Thyroid gland (tissue), 4 donors: ENCODE measurements around the gene NHSL1. TPM values are rescaled to one million over a fixed set of nuclear protein-coding genes. Genes with fewer than 3 reads are reported as not detected.

Experiments used
- DNase-seq, 2 donors: peaks; one replicate each; pipeline ENCODE4 v3.0.0-alpha.2; 2019
- H3K27ac ChIP-seq, 3 donors: fragments of 200-600 bp; sonication (generic); 1 replicate in 2 of 3; 2 replicates in 1 of 3; pipeline ENCODE4 v1.5.1; 2016 to 2019; ENCODE audit warnings: mild to moderate bottlenecking in 1 of 3, moderate library complexity in 1 of 3
- H3K27me3 ChIP-seq: fragments of 200-600 bp; sonication (generic); one replicate; pipeline ENCODE4 v1.5.1; 2019
- H3K36me3 ChIP-seq, 2 donors: fragments of 200-600 bp; sonication (generic); one replicate each; pipeline ENCODE4 v1.5.1; 2016 to 2019
- H3K4me1 ChIP-seq, 2 donors: fragments of 200-600 bp; sonication (generic); one replicate each; pipeline ENCODE4 v1.5.1; 2017 to 2019
- H3K4me3 ChIP-seq, 3 donors: fragments of 200-600 bp; sonication (generic); replicated peaks in 1 of 3; 1 replicate in 2 of 3; 2 replicates in 1 of 3; pipeline ENCODE4 v1.5.1; 2016; ENCODE audit warnings: mild to moderate bottlenecking in 1 of 3
- H3K9me3 ChIP-seq: fragments of 200-600 bp; sonication (generic); one replicate; pipeline ENCODE4 v1.5.1; 2017
- CTCF ChIP-seq, 6 experiments: fragments of 200-600 bp in 3 of 6; fragments of 450-650 bp in 3 of 6; sonication (generic) in 3 of 6; IDR thresholded peaks; one replicate each; pipeline ENCODE4 v1.5.1; 2016 to 2019; ENCODE audit warnings: antibody characterized with exemption in 6 of 6, mild to moderate bottlenecking in 2 of 6, inconsistent platforms in 1 of 6, moderate library complexity in 1 of 6
- POLR2A ChIP-seq, 2 donors: fragments of 450-650 bp; IDR thresholded peaks; one replicate each; pipeline ENCODE4 v1.6.1; 2017; ENCODE audit warnings: antibody characterized with exemption in 2 of 2, mild to moderate bottlenecking in 2 of 2, moderate library complexity in 1 of 2
- WGBS, 2 donors: methylation state at CpG; one replicate each; pipeline ENCODE4 v1.1.5; 2017; 5-methylcytosine and 5-hydroxymethylcytosine counted together
- intact Hi-C: fragments of 100-400 bp; cut with DNase I; formaldehyde crosslinking; loops from one replicate; pipeline ENCODE4 v1.15.1; 2023
- total RNA-seq, 4 donors: library from RNA; depleted of rRNA; stranded (reverse); fragments of >200 nt; gene quantifications; one replicate each; pipeline ENCODE4 v1.2.3, GENCODE V29; 2016

The NHSL1 gene
- total RNA-seq, 4 donors from 2014 or later = 5.0 to 13.9 (median 8.6) TPM

DNA sequence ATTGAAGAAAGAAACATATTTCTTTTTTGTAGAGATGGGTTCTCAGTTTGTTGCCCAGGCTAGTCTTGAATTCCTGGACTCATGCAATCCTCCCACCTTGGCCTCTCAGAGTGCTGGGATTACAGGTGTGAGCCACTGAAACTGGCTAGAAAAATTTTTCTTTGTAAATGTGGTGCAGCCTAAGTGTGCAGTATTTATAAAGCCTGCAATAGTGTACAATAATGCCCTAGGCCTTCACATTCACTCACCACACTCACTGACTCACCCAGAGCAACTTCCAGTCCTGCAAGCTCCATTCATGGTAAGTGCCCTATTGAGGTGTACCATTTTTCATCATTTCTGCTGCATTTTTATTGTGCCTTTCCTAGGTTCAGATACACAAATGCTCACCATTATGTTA is 31.4 kb downstream of the NHSL1 start:
- Histone ChIP-seq H3K27ac (no peak overlapping the region), H3K4me1 (no peaks in the 10 kb centered on the region), H3K4me3 (no peak overlapping the region), H3K9me3 (no peaks in the 10 kb centered on the region), H3K27me3 (no peaks in the 10 kb centered on the region), H3K36me3 (no peaks in the 10 kb centered on the region)
- TF ChIP-seq POLR2A (IDR thresholded peaks at IDR 0.05) (no peak), CTCF (IDR thresholded peaks at IDR 0.05) (no peak)
- DNase-seq = no peak
- intact Hi-C loops = no loop called here

GRCh38 chr6:138465007-138465645 is 34.2 kb downstream of the NHSL1 start:
- TF ChIP-seq CTCF (IDR thresholded peaks at IDR 0.05) = no peak
- TF ChIP-seq POLR2A (IDR thresholded peaks at IDR 0.05) = no peak
- no peaks in the 10 kb centered on the region for H3K9me3 ChIP-seq
- WGBS, 2 donors = 70 to 77% methylated on average over 1 of the region's 1 CpG
- no peaks in the 10 kb centered on the region for H3K36me3 ChIP-seq
- H3K27ac ChIP-seq = no peak overlapping the region
- intact Hi-C loops = no loop called here
- no peak for DNase-seq
- no peak overlapping the region for H3K4me3 ChIP-seq
- no peaks in the 10 kb centered on the region for H3K27me3 ChIP-seq
- H3K4me1 ChIP-seq = no peaks in the 10 kb centered on the region

- TF ChIP-seq CTCF (IDR thresholded peaks at IDR 0.05) (no peak), POLR2A (IDR thresholded peaks at IDR 0.05) (no peak)
Observed at GRCh38 chr6:138464085-138464484, 35.2 kb downstream of the NHSL1 start.

GRCh38 chr6:138461647-138462046 is 37.6 kb downstream of the NHSL1 start:
- Histone ChIP-seq H3K9me3 (no peaks in the 10 kb centered on the region), H3K27me3 (no peaks in the 10 kb centered on the region), H3K4me3 (no peak overlapping the region), H3K36me3 (no peaks in the 10 kb centered on the region), H3K4me1 (no peaks in the 10 kb centered on the region), H3K27ac (no peak overlapping the region)
- intact Hi-C loops = no loop called here
- DNase-seq = no peak
- TF ChIP-seq CTCF (IDR thresholded peaks at IDR 0.05) (no peak), POLR2A (IDR thresholded peaks at IDR 0.05) (no peak)
- 100% methylated on average over 1 of the region's 1 CpG for WGBS, 2 donors

More at GRCh38 chr6:138464085-138464484, 35.2 kb downstream of the NHSL1 start:
- DNase-seq = no peak
- H3K4me3 ChIP-seq = no peak overlapping the region
- H3K36me3 ChIP-seq = no peaks in the 10 kb centered on the region
- H3K27ac ChIP-seq = no peak overlapping the region
- H3K4me1 ChIP-seq = no peaks in the 10 kb centered on the region
- intact Hi-C loops = no loop called here
- H3K9me3 ChIP-seq = no peaks in the 10 kb centered on the region
- no peaks in the 10 kb centered on the region for H3K27me3 ChIP-seq
- 95 to 97% methylated on average over 17 to 20 of the region's 20 CpGs for WGBS, 2 donors

DNA sequence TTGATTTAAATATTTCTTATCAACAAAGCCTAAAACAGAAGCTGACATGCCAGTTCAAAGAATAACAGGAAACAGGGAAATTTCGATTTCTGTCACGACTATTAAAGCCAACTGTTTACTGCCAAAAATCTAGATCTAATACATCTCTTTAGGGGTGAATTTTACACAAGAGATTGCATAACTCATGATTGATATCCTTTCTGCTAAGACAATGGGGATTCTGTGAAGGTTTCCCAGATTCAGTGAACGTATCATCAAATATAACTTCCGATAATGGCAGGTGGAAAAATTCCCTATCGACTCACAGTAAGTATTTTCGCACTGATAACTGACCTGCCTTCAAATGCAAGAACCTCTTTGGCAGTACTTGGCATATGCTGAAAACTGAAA is 42.9 kb downstream of the NHSL1 start:
- no peaks in the 10 kb centered on the region for H3K9me3 ChIP-seq
- DNase-seq = no peak
- H3K4me1 ChIP-seq = no peaks in the 10 kb centered on the region
- no peak overlapping the region for H3K27ac ChIP-seq
- no peaks in the 10 kb centered on the region for H3K27me3 ChIP-seq
- TF ChIP-seq CTCF (IDR thresholded peaks at IDR 0.05) (no peak), POLR2A (IDR thresholded peaks at IDR 0.05) (no peak)
- H3K4me3 ChIP-seq = no peak overlapping the region
- no peaks in the 10 kb centered on the region for H3K36me3 ChIP-seq
- intact Hi-C loops = no loop called here
- WGBS, 2 donors = 69 to 86% methylated on average over 6 of the region's 6 CpGs
